ENCODE data around the gene FITM1.

GRCh38 chr14:24116128-24116814 lies 14.2 kb upstream of the FITM1 start:
- TF ChIP-seq, protein P1, sequence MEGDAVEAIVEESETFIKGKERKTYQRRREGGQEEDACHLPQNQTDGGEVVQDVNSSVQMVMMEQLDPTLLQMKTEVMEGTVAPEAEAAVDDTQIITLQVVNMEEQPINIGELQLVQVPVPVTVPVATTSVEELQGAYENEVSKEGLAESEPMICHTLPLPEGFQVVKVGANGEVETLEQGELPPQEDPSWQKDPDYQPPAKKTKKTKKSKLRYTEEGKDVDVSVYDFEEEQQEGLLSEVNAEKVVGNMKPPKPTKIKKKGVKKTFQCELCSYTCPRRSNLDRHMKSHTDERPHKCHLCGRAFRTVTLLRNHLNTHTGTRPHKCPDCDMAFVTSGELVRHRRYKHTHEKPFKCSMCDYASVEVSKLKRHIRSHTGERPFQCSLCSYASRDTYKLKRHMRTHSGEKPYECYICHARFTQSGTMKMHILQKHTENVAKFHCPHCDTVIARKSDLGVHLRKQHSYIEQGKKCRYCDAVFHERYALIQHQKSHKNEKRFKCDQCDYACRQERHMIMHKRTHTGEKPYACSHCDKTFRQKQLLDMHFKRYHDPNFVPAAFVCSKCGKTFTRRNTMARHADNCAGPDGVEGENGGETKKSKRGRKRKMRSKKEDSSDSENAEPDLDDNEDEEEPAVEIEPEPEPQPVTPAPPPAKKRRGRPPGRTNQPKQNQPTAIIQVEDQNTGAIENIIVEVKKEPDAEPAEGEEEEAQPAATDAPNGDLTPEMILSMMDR (IDR thresholded peaks at IDR 0.05; ENCODE audit: insufficient read depth, low read length): no peak
- TF ChIP-seq POLR2AphosphoS5 (IDR thresholded peaks at IDR 0.05; ENCODE audit: low read depth) (no peak), REST (IDR thresholded peaks at IDR 0.05; ENCODE audit: insufficient replicate concordance, low read depth) (no peak)
